HG03558 (cell line): Measurements from ENCODE around the gene SPOUT1.
A peak's percentile ranks its signal among the peaks of the same experiment; 100 is the strongest.
"Not testable (repeated sequence)": the region's sequence is repeated elsewhere in the genome, so short reads cannot be mapped to it uniquely, and the experiment has no call there.

Source experiments
- ATAC-seq: cut with Tn5 transposase; IDR thresholded peaks from one replicate; pipeline ENCODE4 v1.9.1; 2021; ENCODE audit warnings: moderate number of reproducible peaks; ENCODE audit not compliant: unreplicated experiment; ENCODE audit errors: extremely low read depth

The SPOUT1 gene, protein sequence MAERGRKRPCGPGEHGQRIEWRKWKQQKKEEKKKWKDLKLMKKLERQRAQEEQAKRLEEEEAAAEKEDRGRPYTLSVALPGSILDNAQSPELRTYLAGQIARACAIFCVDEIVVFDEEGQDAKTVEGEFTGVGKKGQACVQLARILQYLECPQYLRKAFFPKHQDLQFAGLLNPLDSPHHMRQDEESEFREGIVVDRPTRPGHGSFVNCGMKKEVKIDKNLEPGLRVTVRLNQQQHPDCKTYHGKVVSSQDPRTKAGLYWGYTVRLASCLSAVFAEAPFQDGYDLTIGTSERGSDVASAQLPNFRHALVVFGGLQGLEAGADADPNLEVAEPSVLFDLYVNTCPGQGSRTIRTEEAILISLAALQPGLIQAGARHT

DNA sequence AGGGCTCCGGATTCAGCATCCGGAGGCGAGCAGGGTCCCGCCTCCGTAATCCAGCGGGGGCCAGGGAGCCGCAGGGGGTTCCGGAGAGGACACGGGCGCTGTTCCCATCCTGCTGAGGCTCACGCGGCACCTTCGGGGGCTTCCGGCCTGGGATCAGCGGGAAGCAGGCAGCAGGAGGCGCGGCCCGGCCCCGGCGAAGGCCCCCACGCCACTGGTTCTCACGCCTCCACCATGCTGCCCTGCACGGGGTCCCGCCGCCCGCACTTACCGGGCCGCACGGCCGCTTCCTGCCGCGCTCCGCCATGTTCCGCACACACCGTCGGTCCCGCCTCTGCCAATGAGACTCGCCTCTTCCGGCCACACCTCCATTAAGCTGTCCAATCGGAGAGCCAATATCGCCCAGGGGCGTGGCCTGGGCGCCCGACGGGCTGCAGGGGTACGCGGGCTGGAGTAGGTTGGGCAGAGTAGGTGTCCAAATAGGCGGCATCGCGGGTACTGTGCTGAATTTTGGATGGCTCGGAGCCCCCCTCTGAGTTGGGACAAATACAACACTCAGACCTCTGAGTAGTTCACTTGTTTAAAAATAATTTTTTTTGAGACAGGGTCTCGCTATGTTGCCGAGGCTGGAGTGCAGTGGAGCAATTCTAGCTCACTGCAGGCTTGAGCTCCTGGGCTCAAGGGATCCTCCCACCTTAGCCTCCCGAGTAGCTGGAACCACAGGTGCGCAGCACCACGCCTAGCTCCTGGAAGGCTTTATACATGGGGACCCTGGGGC lies at the start of gene SPOUT1:
Gene SPOUT1, minus strand, starts transcription at position 318 of the 775 bp plus-strand sequence. Its CDS starts 14 bp downstream, at position 304.
- peak; percentile 79 for ATAC-seq

DNA sequence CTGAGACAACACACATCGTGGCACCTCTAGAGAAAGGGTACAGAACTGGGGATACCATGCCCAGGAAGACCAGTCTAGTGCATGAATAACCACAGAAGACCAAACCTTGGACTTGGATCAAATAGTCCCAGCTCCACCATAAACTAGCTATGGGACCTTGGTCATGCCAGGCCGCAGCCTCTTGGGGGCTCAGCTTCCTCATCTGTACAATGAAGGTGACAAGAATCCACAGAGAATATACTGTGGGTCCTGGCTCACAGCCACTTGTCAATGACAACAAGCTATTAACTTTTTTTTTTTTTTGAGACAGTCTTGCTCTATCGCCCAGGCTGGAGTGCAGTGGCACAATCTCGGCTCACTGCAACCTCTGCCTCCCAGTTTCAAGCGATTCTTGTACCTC lies 48.3 kb upstream of the SPOUT1 start:
- no peak for ATAC-seq

DNA sequence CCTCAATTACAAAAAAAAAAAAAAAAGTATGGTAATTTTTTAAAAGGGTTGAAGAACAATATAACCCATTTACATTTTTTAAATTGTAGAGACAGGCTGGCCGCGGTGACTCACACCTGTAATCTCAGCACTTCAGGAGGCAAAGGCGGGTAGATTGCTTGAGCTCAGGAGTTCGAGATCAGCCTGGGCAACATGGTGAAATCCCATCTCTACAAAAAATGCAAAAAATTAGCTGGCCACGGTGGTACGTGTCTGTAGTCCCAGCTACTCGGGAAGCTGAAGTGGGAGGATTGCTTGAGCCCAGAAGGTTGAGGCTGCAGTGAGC lies 41.3 kb upstream of the SPOUT1 start:
- not testable (repeated sequence) for ATAC-seq

DNA sequence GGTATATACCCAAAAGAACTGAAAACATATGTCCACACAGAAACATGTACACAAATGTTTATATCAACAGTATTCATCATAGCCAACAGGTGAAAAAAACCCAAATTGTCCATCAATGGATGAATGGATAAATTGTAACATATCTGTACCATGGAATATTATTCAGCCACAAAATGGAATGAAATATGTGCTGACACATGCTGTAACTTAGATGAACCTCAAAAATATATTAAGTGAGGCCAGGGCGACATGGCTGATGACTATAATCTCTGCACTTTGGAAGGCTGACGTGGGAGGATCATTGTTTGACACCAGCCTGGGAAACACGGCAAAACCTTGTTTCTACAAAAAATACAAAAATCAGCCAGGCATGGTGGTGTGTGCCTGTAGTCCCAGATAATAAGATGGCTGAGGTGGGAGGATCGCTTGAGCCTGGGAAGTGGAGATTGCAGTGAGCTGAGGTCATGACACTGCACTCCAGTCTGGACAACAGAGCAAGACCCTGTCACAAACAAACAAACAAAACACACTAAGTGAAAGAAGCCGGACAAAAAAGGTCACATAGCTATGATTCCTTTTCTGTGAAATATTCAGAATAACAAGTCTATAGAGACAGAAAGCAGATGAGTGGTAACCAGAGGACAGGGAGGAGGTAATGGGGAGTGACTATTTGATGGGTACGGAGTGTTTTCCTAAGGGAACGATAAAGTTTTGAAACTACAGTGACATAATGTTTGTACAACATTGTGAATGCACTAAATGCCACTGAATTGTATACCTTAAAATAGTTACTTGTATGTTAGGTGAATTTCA lies 40.7 kb upstream of the SPOUT1 start:
- ATAC-seq: no peak

DNA sequence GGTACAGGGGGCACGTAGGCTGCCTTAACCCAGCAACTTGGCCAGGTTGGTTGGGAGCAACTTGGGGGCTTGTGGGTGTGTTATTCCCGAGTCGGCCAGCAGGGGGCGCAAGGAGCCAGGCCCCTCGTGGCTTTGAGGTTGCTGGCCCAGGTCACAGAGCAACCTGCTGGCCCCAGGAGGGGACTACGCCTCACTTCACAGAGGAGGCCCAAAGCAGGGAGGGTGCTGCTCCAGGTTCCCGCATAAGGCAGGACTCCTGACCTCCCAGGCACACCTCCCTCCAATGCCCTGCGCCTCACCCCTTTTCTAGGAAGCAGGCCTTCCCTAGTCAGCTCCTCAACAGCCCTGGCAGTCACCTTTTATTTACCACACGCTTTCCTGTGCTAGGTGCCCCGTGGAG lies 34.1 kb upstream of the SPOUT1 start:
- no peak for ATAC-seq

DNA sequence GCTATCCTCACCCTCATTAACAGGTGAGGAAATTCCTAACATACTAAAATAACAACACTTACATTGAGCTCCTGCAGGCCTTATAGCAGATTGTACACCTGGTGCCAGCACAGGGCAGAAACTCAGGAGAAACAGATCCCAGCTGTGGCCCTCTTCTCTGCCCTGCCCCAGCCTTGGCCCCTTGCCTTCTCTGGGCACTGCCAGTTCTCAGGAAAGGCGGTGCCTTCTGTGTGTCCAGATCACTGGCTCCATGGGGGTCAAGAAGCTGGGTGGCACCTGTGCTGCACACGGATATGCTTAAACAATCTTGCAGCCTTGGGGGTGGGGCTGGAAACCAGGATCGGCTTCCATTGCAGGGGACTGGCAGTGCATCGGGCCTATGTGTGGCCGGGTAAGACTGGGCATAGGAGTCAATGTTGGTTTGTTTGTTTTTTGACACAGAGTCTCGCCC lies 32.8 kb upstream of the SPOUT1 start:
- no peak for ATAC-seq

DNA sequence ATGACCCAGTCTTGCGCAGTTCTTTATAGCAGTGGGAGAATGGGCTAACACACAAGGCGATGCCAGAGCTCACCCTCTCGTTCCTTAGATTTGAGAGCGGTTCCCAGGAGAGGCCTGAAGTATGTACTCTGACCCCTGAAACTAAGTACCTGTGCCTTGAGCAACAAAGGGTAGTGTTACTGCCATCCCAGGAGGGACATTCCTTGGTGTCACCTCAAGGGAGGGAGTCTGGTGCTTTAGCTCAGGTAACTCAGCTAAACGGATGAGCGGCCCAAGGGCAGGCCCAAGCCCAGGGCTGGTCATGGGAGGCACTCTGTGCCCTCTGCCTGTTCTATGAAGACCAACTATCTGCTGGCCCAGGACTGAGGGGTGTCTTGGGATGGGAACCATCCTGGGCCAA lies 31.9 kb upstream of the SPOUT1 start:
- no peak for ATAC-seq

DNA sequence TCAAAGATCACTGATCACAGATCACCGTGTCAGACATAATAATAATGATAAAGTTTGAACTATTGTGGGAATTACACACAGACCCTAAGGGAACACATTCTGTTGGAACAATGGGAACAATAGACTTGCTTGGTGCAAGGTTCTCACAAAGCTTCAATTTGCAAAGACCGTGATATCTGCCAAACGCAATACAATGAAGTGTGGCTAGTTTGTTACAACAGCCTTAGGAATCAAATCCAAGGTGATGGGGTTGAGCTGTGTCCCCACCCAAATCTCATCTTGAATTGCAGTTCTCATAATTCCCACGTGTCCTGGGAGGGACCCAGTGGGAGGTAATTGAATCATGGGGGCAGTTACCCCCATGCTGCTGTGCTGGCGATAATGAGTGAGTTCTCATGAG lies 31.3 kb upstream of the SPOUT1 start:
- ATAC-seq: no peak

DNA sequence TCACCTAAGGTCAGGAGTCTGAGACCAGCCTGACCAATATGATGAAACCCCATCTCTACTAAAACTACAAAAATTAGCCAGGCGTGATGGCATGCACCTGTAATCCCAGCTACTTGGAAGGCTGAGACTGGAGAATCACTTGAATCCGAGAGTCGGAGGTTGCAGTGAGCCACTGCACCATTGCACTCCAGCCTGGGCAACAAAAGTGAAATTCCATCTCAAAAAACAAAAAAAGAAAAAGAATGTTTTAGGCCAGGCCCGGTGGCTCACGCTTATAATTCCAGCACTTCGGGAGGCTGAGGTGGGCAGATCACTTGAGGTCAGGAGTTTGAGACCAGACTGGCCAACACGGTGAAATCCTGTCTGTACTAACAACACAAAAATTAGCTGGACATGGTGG lies 28.9 kb upstream of the SPOUT1 start:
- ATAC-seq: not testable (repeated sequence)

DNA sequence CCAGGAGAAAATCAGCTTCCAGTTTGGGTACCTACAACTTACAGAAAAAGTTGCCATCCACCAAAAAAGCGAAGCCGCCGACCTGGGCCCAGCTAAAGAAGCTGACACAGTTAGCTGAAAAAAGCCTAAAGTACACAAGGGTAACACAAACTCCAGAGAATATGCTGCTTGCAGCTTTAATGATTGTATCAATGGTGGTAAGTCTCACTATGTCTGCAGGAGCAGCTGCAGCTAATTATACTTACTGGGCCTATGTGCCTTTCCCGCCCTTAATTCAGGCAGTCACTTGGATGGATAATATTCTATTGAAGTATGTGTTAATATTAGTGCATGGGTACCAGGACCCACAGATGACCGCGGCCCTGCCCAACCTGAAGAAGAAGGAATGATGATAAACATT lies 24.9 kb upstream of the SPOUT1 start:
- not testable (repeated sequence) for ATAC-seq

DNA sequence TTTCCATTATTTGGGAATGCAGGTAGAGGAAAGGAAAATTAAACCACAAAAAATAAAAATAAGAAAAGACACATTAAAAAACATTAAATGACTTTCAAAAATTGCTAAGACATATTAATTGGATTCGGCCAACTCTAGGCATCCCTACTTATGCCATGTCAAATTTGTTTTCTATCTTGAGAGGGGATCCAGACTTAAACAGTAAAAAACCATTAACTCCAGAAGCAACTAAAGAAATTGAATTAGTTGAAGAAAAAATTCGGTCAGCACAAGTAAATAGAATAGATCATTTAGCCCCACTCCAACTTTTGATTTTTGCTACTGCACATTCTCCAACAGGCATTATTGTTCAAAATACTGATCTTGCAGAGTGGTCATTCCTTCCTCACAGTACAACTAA lies 23.1 kb upstream of the SPOUT1 start:
- ATAC-seq: not testable (repeated sequence)

DNA sequence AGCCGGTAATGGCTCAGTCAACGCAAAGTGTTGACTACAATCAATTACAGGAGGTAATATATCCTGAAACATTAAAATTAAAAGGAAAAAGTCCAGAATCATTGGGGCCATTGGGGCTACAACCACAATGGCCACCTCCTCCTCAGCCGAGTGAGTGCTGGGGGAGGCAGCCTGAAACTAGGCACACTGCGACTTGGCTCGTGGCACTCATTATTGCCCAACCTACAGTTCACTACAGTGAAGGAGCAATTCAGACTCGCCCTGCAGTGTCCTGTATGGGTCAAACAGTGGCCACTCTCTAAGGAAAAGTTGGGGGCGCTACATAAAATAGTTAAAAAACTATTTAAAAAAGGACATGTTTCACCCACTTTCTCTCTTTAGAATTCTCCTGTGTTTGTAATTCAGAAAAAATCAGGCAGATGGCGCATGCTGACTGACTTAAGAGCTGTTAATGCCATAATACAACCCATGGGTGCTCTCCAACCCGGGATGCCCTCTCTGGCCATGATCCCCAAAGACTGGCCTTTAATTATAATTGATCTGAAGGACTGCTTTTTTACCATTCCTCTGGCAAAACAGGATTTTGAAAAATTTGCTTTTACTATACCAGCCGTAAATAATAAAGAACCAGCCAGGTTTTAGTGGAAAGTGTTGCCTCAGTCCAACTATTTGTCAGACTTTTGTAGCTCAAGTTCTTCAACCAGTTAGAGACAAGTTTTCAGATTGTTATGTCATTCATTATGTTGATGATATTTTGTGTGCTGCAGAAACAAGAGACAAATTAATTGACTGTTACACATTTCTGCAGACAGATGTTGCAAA lies 22.4 kb upstream of the SPOUT1 start:
- ATAC-seq: not testable (repeated sequence)

DNA sequence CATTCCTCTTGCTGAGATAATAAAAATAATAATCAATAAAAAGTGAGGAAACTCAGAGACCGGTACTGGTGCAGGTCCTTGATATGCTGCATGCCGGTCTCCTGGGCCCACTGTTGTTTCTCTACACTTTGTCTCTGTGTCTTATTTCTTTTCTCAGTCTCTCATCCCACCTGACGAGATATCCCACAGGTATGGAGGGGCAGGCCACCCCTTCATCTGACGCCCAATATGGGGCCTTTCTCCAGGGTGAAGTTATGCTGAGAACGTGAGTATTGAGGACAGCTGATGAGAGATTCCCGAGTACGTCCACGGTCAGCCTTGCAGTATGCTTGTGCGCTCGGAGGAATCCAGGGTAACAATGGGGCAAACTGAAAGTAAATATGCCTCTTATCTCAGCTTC lies 21.4 kb upstream of the SPOUT1 start:
- ATAC-seq: not testable (repeated sequence)

DNA sequence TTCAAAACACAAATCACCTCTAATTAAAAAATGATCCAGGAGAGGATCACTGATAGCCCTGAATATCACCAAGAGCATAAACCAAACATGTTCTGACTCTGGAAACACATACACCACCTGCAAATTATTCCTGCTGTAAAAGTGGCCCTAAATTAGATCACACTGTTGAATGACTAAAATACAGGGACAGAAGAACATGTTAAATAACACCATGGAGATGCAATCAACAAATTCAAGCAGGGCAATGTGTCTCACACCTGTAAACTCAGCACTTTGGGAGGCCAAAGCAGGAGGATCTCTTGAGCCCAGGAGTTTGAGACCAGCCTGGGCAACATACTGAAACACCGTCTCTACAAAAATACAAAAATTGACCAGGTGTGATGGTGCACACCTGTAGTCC lies 18.2 kb upstream of the SPOUT1 start:
- no peak for ATAC-seq

DNA sequence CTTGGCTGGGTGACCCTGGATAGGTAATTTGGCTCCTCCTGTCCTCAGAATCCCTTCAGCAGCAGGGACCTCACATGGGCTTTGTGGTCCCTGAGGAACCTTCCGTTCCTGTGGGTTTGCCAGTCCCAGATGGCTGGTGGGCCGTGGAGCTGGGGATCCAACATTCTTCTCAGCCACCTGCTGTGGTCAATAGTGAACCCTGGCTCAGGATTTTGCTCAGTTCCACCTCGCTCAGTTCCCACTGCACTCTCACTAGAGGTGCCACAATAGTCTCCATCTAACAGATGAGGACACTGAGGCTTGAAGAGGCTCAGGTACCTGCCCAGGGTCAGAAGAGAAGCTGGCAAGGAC lies 17.1 kb upstream of the SPOUT1 start:
- no peak for ATAC-seq

DNA sequence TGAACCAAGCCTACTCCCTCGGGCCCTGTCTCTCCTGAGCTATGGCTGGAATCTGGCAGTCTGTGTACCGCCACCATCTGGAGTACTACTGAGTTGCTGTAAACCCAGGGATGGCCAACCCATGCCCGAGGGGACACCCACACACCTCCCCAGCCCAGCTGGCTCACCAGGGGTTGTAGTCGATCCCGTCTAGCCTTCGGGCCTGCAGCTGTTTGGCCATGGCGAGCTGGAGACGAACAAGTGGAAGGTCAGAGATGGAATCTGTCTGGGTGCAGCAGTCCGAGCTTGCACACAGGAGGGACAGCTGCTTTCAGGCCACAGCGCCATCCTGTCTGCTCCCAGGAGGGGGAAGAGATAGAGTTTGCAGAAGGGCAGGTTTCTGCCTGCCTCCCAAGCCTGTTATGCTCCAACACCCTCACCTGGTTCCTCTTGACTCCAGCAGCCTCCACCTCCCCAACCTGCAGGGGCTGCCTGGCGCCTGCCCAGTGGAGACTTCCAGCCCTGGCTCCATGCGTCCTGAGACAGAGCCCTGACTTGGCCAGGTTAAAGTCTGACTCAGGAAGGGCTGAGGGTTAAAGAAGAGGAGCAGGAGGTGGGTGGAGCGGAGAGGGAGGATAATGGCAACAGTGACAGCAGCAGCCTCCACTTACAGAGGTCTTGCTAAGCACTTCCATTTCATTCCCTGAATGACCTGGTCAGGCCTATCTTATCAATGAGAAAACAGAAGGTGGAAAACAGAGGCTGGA lies 15.8 kb upstream of the SPOUT1 start:
- no peak for ATAC-seq

DNA sequence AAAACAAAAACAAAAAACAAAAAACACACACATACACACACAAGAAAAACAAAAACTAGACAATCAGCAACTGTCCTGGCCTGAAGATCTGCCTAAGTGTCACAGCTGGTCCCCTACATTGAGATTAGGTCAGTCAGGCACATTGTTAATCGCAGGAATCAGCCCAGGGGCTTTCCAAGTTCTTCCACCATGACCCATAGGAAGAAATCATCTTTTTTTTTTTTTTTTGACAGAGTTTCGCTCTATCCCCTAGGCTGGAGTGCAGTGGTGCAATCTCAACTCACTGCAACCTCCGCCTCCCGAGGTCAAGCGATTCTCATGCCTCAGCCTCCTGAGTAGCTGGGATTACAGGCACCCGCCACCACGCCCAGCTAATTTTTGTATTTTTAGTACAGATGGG lies 13.6 kb upstream of the SPOUT1 start:
- not testable (repeated sequence) for ATAC-seq

DNA sequence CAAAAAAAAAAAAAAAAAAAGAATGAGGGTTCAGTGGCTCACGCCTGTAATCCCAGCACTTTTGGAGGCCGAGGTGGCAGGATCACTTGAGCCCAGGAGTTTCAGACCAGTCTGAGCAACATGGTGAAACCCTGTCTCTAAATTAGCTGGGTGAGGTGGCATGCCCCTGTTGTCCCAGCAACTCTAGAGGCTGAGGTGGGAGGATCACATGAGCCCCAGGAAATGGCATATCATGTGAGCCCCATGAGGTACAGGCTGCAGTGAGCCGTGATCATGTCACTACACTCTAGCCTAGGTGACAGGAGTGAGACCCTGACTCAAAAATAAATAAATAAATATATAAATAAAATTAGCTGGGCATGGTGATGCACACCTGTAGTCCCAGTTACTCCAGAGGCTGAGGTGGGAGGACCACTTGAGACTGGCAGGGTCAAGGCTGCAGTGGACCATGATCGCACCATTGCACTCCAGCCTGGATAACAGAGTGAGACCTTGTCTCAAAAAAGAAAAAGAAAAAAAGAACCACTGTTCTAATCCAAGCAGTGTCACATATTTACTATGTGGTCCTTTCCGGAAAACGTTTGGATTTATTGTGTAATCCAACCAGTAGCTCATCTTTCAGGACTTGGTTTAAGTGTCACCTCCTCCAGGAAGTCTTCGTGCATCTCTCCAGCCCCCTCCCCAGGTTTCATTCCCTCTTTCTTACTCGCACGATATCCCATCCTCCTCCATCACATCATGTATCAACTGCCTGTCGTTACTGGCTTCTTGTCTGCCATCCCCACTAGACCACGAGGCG lies 12.3 kb upstream of the SPOUT1 start:
- ATAC-seq: no peak

DNA sequence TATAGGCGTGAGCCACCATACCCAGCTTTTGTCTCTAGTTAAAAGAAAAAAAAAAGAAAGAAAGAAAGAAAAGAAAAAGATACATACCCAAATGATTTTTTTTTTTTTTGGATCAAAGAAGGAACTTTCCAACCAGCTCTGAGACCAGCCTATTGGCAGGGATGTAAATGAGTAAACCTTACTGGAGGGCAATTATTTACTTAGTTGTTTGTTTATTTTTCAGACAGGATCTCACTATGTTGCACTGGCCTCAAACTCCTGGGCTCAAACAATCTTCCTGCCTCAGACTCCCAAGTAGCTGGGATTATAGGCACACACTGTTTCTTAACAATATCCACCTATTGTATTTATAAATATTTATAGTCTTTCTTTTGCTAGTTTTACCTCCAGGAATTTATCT lies 10.9 kb upstream of the SPOUT1 start:
- ATAC-seq: no peak
